Mesendoderm (in vitro differentiated cells): ENCODE results near the gene SMC3.
A peak's percentile ranks its signal among the peaks of the same experiment; 100 is the strongest.
"Not testable (repeated sequence)": the region's sequence is repeated elsewhere in the genome, so short reads cannot be mapped to it uniquely, and the experiment has no call there.

Source experiments
- DNase-seq: peaks from one replicate; pipeline ENCODE4 v3.0.0; 2013
- H2AK5ac ChIP-seq: 2 replicates; pipeline ENCODE4 v1.6.1; 2013; ENCODE audit warnings: low read length, inconsistent platforms
- H2BK120ac ChIP-seq: 2 replicates; pipeline ENCODE4 v1.6.1; 2013; ENCODE audit warnings: low read depth, mild to moderate bottlenecking, low read length, moderate library complexity, mixed read lengths
- H2BK15ac ChIP-seq: replicated peaks from 2 replicates; pipeline ENCODE4 v1.6.1; 2013; ENCODE audit warnings: low read depth, mild to moderate bottlenecking, moderate library complexity
- H2BK5ac ChIP-seq: 2 replicates; pipeline ENCODE4 v1.6.1; 2013; ENCODE audit warnings: low read length, inconsistent platforms
- H3K18ac ChIP-seq: 2 replicates; pipeline ENCODE4 v1.6.1; 2013; ENCODE audit warnings: mild to moderate bottlenecking, low read length, mixed read lengths
- H3K23ac ChIP-seq: one replicate; pipeline ENCODE4 v1.6.1; 2013; ENCODE audit warnings: low read length
- H3K27ac ChIP-seq: 2 replicates; pipeline ENCODE4 v1.5.1; 2013; ENCODE audit warnings: low read depth, mild to moderate bottlenecking, inconsistent platforms, low read length, moderate library complexity
- H3K27me3 ChIP-seq: 2 replicates; pipeline ENCODE4 v1.6.1; 2013; ENCODE audit warnings: low read length, control low read depth, mild to moderate bottlenecking, inconsistent platforms; ENCODE audit not compliant: insufficient read depth, poor library complexity
- H3K36me3 ChIP-seq: 2 replicates; pipeline ENCODE4 v1.6.1; 2013; ENCODE audit warnings: low read length, inconsistent platforms; ENCODE audit not compliant: control insufficient read depth, insufficient read depth
- H3K4ac ChIP-seq: one replicate; pipeline ENCODE4 v1.6.1; 2013; ENCODE audit warnings: low read depth, mild to moderate bottlenecking, low read length, moderate library complexity
- H3K4me1 ChIP-seq: 2 replicates; pipeline ENCODE4 v1.6.1; 2013; ENCODE audit warnings: low read depth, low read length, inconsistent platforms; ENCODE audit not compliant: control insufficient read depth
- H3K4me2 ChIP-seq: 2 replicates; pipeline ENCODE4 v1.6.1; 2013; ENCODE audit warnings: low read length
- H3K4me3 ChIP-seq: 2 replicates; pipeline ENCODE4 v1.5.1; 2013; ENCODE audit warnings: mild to moderate bottlenecking, low read length
- H3K56ac ChIP-seq: one replicate; pipeline ENCODE4 v1.6.1; 2013; ENCODE audit warnings: low read length
- H3K79me1 ChIP-seq: 2 replicates; pipeline ENCODE4 v1.6.1; 2013; ENCODE audit warnings: low read length, inconsistent platforms
- H3K79me2 ChIP-seq: 2 replicates; pipeline ENCODE4 v1.6.1; 2013; ENCODE audit warnings: mild to moderate bottlenecking, low read length; ENCODE audit not compliant: control insufficient read depth, insufficient read depth
- H3K9ac ChIP-seq: 2 replicates; pipeline ENCODE4 v1.6.1; 2013; ENCODE audit warnings: low read length, inconsistent platforms
- H4K5ac ChIP-seq: one replicate; pipeline ENCODE4 v1.6.1; 2013; ENCODE audit warnings: low read length
- H4K8ac ChIP-seq: one replicate; pipeline ENCODE4 v1.6.1; 2013; ENCODE audit warnings: low read depth, mild to moderate bottlenecking, control low read depth, low read length, moderate library complexity
- WGBS: extraction: QIAGEN DNeasy Blood & Tissue Kit; methylation state at CpG from one replicate; pipeline ENCODE4 v1.1.7; 2013; ENCODE audit warnings: low lambda C conversion rate, missing lambda C conversion rate; ENCODE audit not compliant: insufficient coverage; ENCODE audit errors: extremely low coverage; 5-methylcytosine and 5-hydroxymethylcytosine counted together

SMC3 gene

DNA sequence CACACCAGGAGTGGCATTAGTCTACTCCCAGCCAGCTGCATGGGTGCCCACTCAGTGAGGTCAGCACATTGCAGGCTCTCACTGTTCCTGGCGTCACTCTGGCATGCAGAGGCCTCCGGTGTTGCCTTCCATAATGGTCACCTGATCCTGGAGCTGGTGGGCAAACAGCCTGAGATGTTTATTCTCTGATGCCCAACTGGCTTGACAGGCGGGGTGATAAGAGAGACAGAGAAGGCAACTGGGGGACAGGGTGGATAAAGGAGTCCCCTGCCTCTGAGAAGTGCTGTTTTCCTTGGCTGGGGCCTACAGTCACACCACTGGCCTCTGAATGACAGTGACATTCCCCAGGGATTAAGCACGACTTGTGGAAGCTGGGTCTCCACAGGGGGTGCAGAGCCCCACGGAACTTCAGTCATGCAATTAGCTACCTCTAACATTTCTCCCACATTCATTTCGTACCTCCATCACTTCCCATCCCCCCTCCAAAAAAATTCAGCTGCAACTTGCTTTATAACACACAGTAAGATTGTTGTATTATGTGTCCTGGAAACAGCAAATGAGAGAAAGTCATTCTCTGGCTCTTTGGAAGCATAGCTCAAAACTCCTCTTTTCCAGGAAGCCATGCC is 69.5 kb downstream of the SMC3 start:
- Histone ChIP-seq H3K4me1 (peaks cover 10% of the 10 kb centered on the region), H2AK5ac (no peak overlapping the region)

DNA sequence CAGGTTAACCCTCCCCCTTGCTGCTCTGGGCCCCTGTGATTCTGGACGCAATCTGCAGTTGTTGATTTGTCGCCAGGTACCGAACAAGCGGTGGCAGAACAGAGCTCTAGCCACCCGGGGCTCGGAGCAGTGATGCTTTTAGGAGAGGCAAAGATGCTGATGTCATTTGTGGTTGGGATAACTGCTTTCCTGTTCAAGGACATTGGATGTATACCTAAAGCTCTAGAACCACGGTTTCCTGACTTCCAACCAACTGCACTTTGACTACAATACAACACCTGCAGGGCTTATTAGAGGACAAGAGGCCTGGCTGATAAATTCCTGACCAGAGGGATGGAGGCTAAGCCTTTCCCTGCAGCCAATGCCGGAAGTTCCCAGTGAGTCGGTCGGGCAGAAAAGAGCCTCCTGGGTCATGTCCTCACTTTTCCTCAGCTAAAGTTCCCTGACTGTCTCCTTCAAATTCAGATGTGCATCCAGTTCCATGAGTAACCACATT is 70.1 kb downstream of the SMC3 start:
- Histone ChIP-seq H2BK5ac (no peak overlapping the region), H2BK120ac (no peak overlapping the region), H3K9ac (no peak overlapping the region), H4K8ac (no peak overlapping the region), H3K27me3 (peaks cover 6% of the 10 kb centered on the region), H3K79me1 (no peaks in the 10 kb centered on the region), H2BK15ac (no peak overlapping the region), H3K79me2 (no peaks in the 10 kb centered on the region), H3K36me3 (no peaks in the 10 kb centered on the region), H3K56ac (no peak overlapping the region), H3K4me1 (peaks cover 11% of the 10 kb centered on the region), H2AK5ac (no peak overlapping the region), H3K18ac (peak overlapping the region; percentile 71), H4K5ac (no peak overlapping the region), H3K4me2 (no peak overlapping the region), H3K27ac (peak overlapping the region; percentile 32), H3K23ac (no peak overlapping the region), H3K4ac (no peak overlapping the region), H3K4me3 (no peak overlapping the region)
- peak; percentile 91 for DNase-seq
- no CpG with 5 or more reads among the region's 10 CpGs for WGBS

More for the DNA sequence above, 69.5 kb downstream of the SMC3 start:
- no peak overlapping the region for H3K56ac ChIP-seq
- no peak overlapping the region for H3K23ac ChIP-seq
- no peak overlapping the region for H3K9ac ChIP-seq
- H3K4me3 ChIP-seq: no peak overlapping the region
- H2BK5ac ChIP-seq: no peak overlapping the region
- no peak overlapping the region for H2BK15ac ChIP-seq
- H3K79me1 ChIP-seq: no peaks in the 10 kb centered on the region
- peaks cover 1% of the 10 kb centered on the region for H3K27me3 ChIP-seq
- H3K18ac ChIP-seq: no peak overlapping the region
- H4K5ac ChIP-seq: no peak overlapping the region
- WGBS: no CpG with 5 or more reads among the region's 6 CpGs
- no peak overlapping the region for H3K4ac ChIP-seq
- H3K36me3 ChIP-seq: no peaks in the 10 kb centered on the region
- H2BK120ac ChIP-seq: no peak overlapping the region
- no peak overlapping the region for H3K4me2 ChIP-seq
- no peaks in the 10 kb centered on the region for H3K79me2 ChIP-seq
- no peak overlapping the region for H4K8ac ChIP-seq
- peak; percentile 90 for DNase-seq
- peak overlapping the region; percentile 32 for H3K27ac ChIP-seq

DNA sequence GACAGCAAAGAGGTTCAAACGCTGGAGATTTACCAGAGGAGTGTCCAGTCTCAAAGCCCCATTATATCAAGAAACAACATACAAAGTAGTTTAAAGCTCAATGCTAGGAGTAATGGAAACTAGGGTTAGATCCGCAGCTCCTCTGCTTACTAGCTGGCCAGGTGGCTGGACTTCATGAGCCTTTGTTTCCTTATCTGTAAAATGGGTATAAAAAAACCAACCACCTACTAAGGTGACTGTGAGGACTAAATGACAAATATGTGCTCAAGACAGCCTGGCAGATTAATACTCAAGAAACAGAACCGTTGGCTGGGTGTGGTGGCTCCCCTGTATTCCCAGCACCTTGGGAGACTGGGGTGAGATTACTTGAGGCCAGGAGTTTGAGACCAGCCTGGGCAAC is 70.8 kb downstream of the SMC3 start:
- H3K4me2 ChIP-seq: no peak overlapping the region
- no peak overlapping the region for H2BK120ac ChIP-seq
- no peak overlapping the region for H4K5ac ChIP-seq
- H2AK5ac ChIP-seq: no peak overlapping the region
- WGBS: no CpG with 5 or more reads among the region's 3 CpGs
- H2BK5ac ChIP-seq: no peak overlapping the region
- no peak overlapping the region for H3K27ac ChIP-seq
- H2BK15ac ChIP-seq: no peak overlapping the region
- no peak overlapping the region for H3K23ac ChIP-seq
- H3K4me3 ChIP-seq: no peak overlapping the region
- no peaks in the 10 kb centered on the region for H3K36me3 ChIP-seq
- H3K27me3 ChIP-seq: peaks cover 9% of the 10 kb centered on the region
- H4K8ac ChIP-seq: no peak overlapping the region
- H3K18ac ChIP-seq: peak overlapping the region; percentile 71
- DNase-seq: no peak
- H3K79me1 ChIP-seq: no peaks in the 10 kb centered on the region
- H3K4ac ChIP-seq: no peak overlapping the region
- peaks cover 13% of the 10 kb centered on the region for H3K4me1 ChIP-seq
- no peaks in the 10 kb centered on the region for H3K79me2 ChIP-seq
- no peak overlapping the region for H3K9ac ChIP-seq
- no peak overlapping the region for H3K56ac ChIP-seq

DNA sequence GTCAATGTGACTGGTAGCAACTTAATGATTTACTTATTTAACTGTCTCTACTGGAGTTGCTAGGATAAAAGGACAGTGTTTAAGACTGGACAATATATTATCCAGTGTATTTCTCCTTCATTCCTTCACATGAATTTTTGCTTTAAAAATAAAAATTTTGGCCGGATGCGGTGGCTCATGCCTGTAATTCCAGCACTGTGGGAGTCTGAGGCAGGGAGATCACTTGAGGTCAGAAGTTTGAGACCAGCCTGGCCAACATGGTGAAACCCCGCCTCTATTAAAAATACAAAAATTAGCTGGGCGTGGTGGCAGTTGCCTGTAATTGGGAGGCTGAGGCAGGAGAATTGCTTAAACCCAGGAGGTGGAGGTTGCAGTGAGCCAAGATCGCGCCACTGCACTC is 71.6 kb downstream of the SMC3 start:
- Histone ChIP-seq H3K4me1 (peaks cover 13% of the 10 kb centered on the region), H3K27me3 (peaks cover 12% of the 10 kb centered on the region)
- not testable (repeated sequence) for H3K27ac ChIP-seq, H2BK120ac ChIP-seq, H3K18ac ChIP-seq, H3K4me2 ChIP-seq, H2AK5ac ChIP-seq, H4K8ac ChIP-seq, H3K9ac ChIP-seq, H3K4me3 ChIP-seq, H2BK5ac ChIP-seq, H3K36me3 ChIP-seq, H3K79me2 ChIP-seq, H2BK15ac ChIP-seq, H3K79me1 ChIP-seq, H3K23ac ChIP-seq, H3K56ac ChIP-seq, DNase-seq, H4K5ac ChIP-seq, H3K4ac ChIP-seq
- WGBS: no CpG with 5 or more reads among the region's 6 CpGs

DNA sequence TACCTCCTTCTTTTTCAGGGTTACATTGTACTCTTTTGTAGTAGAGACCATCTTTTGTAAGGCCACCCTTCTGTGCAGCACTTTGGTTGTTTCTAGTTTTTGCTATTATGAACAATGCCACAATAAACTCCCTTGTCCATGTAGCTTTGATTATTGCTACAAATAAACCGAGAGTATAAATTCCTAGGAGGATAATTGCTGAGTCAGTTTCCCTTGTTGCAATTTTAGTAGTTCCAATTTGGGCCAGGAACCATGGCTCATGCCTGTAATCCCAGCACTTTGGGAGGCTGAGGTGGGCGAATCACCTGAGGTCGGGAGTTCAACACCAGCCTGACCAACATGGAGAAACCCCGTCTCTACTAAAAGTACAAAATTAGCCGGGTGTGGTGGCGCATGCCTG is 72.4 kb downstream of the SMC3 start:
- H4K5ac ChIP-seq, H2BK120ac ChIP-seq, H3K4me2 ChIP-seq, H2AK5ac ChIP-seq, H3K23ac ChIP-seq, H3K36me3 ChIP-seq, H3K56ac ChIP-seq, H4K8ac ChIP-seq, H2BK5ac ChIP-seq, H3K4me3 ChIP-seq, H3K4ac ChIP-seq, H3K18ac ChIP-seq, H3K27ac ChIP-seq, H2BK15ac ChIP-seq, H3K79me1 ChIP-seq, H3K9ac ChIP-seq, H3K79me2 ChIP-seq, DNase-seq: not testable (repeated sequence)
- peaks cover 14% of the 10 kb centered on the region for H3K4me1 ChIP-seq
- no CpG with 5 or more reads among the region's 6 CpGs for WGBS
- peaks cover 18% of the 10 kb centered on the region for H3K27me3 ChIP-seq

DNA sequence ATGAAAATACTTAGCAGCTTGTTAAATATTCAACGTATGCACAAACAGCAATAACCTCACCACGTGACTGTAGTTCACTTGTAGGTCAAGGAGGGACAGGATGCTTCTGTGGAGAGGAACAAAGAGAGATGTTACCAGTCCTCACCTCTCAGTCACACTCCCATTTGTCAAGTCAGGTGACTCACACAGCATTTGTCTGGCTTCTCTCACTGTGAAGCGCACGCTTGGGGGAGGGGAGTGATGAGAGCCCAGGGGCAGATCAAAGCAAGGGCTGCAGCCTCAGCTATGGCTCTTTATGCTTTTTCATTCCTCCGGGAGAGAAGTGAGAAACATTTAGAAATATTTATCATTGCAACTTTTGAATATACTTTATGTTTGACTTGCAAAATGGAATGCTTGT is 73.8 kb downstream of the SMC3 start:
- Histone ChIP-seq H3K4me3 (no peak overlapping the region), H3K4me1 (peaks cover 16% of the 10 kb centered on the region), H3K4ac (no peak overlapping the region), H3K56ac (no peak overlapping the region), H4K5ac (no peak overlapping the region), H2BK15ac (no peak overlapping the region), H3K23ac (no peak overlapping the region), H2BK120ac (no peak overlapping the region), H2BK5ac (no peak overlapping the region), H4K8ac (no peak overlapping the region), H3K9ac (no peak overlapping the region), H3K36me3 (no peaks in the 10 kb centered on the region), H3K79me2 (no peaks in the 10 kb centered on the region), H3K79me1 (no peaks in the 10 kb centered on the region), H3K18ac (no peak overlapping the region), H3K27me3 (peaks cover 23% of the 10 kb centered on the region), H3K4me2 (no peak overlapping the region), H2AK5ac (no peak overlapping the region), H3K27ac (no peak overlapping the region)
- DNase-seq: peak; percentile 98
- WGBS: no CpG with 5 or more reads among the region's 5 CpGs
